Memory B cell (primary cell): ENCODE results near the gene TRIM13.
"Not testable (repeated sequence)": the region's sequence is repeated elsewhere in the genome, so short reads cannot be mapped to it uniquely, and the experiment has no call there.

ENCODE experiments used
- ATAC-seq: fragments of 150-1000 bp; cut with Tn5 transposase; 2 replicates; pipeline ENCODE4 v1.10.0; 2021; ENCODE audit warnings: low read depth, mild to moderate bottlenecking, moderate library complexity
- DNase-seq, 2 donors: peaks; one replicate each; pipeline ENCODE4 v3.0.0; 2022; ENCODE audit warnings: low spot score in 2 of 2
- H3K27ac Mint-ChIP-seq: one replicate; pipeline ENCODE4 v1.8.0; 2022; ENCODE audit warnings: mild to moderate bottlenecking, moderate library complexity, mixed read lengths
- H3K27me3 Mint-ChIP-seq: one replicate; pipeline ENCODE4 v1.8.0; 2022; ENCODE audit warnings: mixed read lengths
- H3K36me3 Mint-ChIP-seq: one replicate; pipeline ENCODE4 v1.8.0; 2022; ENCODE audit warnings: mild to moderate bottlenecking, mixed read lengths
- H3K4me1 Mint-ChIP-seq: one replicate; pipeline ENCODE4 v1.8.0; 2022; ENCODE audit warnings: mixed read lengths
- H3K4me3 Mint-ChIP-seq: one replicate; pipeline ENCODE4 v1.8.0; 2022; ENCODE audit warnings: mild to moderate bottlenecking, moderate library complexity, mixed read lengths
- H3K9me3 Mint-ChIP-seq: one replicate; pipeline ENCODE4 v1.8.0; 2022; ENCODE audit warnings: mixed read lengths

The TRIM13 gene

GRCh38 chr13:50055454-50055853 is 58.6 kb downstream of the TRIM13 start:
- Mint-ChIP-seq H3K4me1 (peaks cover 16% of the 10 kb centered on the region), H3K4me3 (no peak overlapping the region), H3K9me3 (peaks cover 2% of the 10 kb centered on the region), H3K27me3 (no peaks in the 10 kb centered on the region), H3K36me3 (peaks cover 22% of the 10 kb centered on the region), H3K27ac (no peak overlapping the region)
- DNase-seq (no peak), ATAC-seq (no peak)

GRCh38 chr13:50060718-50061117 is 63.9 kb downstream of the TRIM13 start:
- H3K4me3 Mint-ChIP-seq: no peak overlapping the region
- H3K4me1 Mint-ChIP-seq: peaks cover 7% of the 10 kb centered on the region
- no peak overlapping the region for H3K27ac Mint-ChIP-seq
- no peaks in the 10 kb centered on the region for H3K9me3 Mint-ChIP-seq
- no peak for DNase-seq
- no peaks in the 10 kb centered on the region for H3K27me3 Mint-ChIP-seq
- H3K36me3 Mint-ChIP-seq: peaks cover 10% of the 10 kb centered on the region
- no peak for ATAC-seq

GRCh38 chr13:50062336-50062735 is 65.5 kb downstream of the TRIM13 start:
- H3K9me3 Mint-ChIP-seq, H3K4me3 Mint-ChIP-seq, H3K4me1 Mint-ChIP-seq, ATAC-seq, DNase-seq, H3K27ac Mint-ChIP-seq, H3K27me3 Mint-ChIP-seq: not testable (repeated sequence)
- peaks cover 14% of the 10 kb centered on the region for H3K36me3 Mint-ChIP-seq

GRCh38 chr13:50065712-50066111 is 68.9 kb downstream of the TRIM13 start:
- Mint-ChIP-seq H3K4me1 (no peaks in the 10 kb centered on the region), H3K4me3 (no peak overlapping the region), H3K36me3 (peaks cover 14% of the 10 kb centered on the region), H3K27ac (no peak overlapping the region), H3K27me3 (no peaks in the 10 kb centered on the region), H3K9me3 (no peaks in the 10 kb centered on the region)
- DNase-seq (no peak), ATAC-seq (no peak)
